Measurements from ENCODE around the gene C6.

- TF ChIP-seq CSDC2 (CRISPR knock-in tag; IDR thresholded peaks at IDR 0.05) (no peak), SNAI2 (CRISPR knock-in tag; IDR thresholded peaks at IDR 0.05) (no peak), ZFP3 (CRISPR knock-in tag; IDR thresholded peaks at IDR 0.05) (no peak), POU6F1 (CRISPR knock-in tag; IDR thresholded peaks at IDR 0.05; ENCODE audit: borderline replicate concordance, low read depth) (no peak), ZNF70 (CRISPR knock-in tag; IDR thresholded peaks at IDR 0.05) (no peak)
- TF ChIP-seq, protein P1, sequence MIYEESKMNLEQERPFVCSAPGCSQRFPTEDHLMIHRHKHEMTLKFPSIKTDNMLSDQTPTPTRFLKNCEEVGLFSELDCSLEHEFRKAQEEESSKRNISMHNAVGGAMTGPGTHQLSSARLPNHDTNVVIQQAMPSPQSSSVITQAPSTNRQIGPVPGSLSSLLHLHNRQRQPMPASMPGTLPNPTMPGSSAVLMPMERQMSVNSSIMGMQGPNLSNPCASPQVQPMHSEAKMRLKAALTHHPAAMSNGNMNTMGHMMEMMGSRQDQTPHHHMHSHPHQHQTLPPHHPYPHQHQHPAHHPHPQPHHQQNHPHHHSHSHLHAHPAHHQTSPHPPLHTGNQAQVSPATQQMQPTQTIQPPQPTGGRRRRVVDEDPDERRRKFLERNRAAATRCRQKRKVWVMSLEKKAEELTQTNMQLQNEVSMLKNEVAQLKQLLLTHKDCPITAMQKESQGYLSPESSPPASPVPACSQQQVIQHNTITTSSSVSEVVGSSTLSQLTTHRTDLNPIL (CRISPR knock-in tag; IDR thresholded peaks at IDR 0.05; ENCODE audit: low read depth): no peak
- TF ChIP-seq, protein P2, sequence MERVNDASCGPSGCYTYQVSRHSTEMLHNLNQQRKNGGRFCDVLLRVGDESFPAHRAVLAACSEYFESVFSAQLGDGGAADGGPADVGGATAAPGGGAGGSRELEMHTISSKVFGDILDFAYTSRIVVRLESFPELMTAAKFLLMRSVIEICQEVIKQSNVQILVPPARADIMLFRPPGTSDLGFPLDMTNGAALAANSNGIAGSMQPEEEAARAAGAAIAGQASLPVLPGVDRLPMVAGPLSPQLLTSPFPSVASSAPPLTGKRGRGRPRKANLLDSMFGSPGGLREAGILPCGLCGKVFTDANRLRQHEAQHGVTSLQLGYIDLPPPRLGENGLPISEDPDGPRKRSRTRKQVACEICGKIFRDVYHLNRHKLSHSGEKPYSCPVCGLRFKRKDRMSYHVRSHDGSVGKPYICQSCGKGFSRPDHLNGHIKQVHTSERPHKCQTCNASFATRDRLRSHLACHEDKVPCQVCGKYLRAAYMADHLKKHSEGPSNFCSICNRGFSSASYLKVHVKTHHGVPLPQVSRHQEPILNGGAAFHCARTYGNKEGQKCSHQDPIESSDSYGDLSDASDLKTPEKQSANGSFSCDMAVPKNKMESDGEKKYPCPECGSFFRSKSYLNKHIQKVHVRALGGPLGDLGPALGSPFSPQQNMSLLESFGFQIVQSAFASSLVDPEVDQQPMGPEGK (CRISPR knock-in tag; IDR thresholded peaks at IDR 0.05; ENCODE audit: borderline replicate concordance): no peak
Measured at GRCh38 chr5:41191249-41191648, 22.1 kb downstream of the C6 start.
